SK-N-SH treated with all-trans-retinoic acid at 6 μM for 48 hours (cell line): Measurements from ENCODE around the gene ANKRD42.

Experiments used
- ARNTL ChIP-seq: fragments of 450-650 bp; formaldehyde crosslinking; IDR thresholded peaks from 2 replicates; pipeline ENCODE4 v1.5.0; 2020; ENCODE audit warnings: low read depth, mild to moderate bottlenecking, moderate library complexity, borderline replicate concordance
- CREB5 ChIP-seq: fragments of 250-450 bp; sonication (Bioruptor Pico); IDR thresholded peaks from 2 replicates; pipeline ENCODE4 v1.5.1; 2020; ENCODE audit warnings: low read depth, mild to moderate bottlenecking, moderate library complexity
- PATZ1 ChIP-seq: fragments of 250-450 bp; sonication (Bioruptor Pico); IDR thresholded peaks from 2 replicates; pipeline ENCODE4 v1.8.0; 2020; ENCODE audit warnings: mild to moderate bottlenecking, moderate library complexity, borderline replicate concordance
- PPARA ChIP-seq: fragments of 250-450 bp; sonication (Bioruptor Pico); IDR thresholded peaks from 2 replicates; pipeline ENCODE4 v1.5.0; 2020; ENCODE audit warnings: mild to moderate bottlenecking, borderline replicate concordance

GRCh38 chr11:83219095-83219494, 25.6 kb downstream of the ANKRD42 start:
- TF ChIP-seq PPARA (CRISPR knock-in tag) = no peak
- TF ChIP-seq ARNTL (CRISPR knock-in tag) = no peak
- TF ChIP-seq CREB5 (CRISPR knock-in tag) = no peak
- TF ChIP-seq PATZ1 (CRISPR knock-in tag) = no peak
